ENCODE measurements around the gene MACROD2.

MACROD2 gene

GRCh38 chr20:16048876-16049275 lies 2053.6 kb downstream of the MACROD2 start:
- H3K4me3 Mint-ChIP-seq: no peak overlapping the region
- no peaks in the 10 kb centered on the region for H3K27me3 Mint-ChIP-seq
- no peaks in the 10 kb centered on the region for H3K9me3 Mint-ChIP-seq (ENCODE audit: low read depth)
- no peaks in the 10 kb centered on the region for H3K4me1 Mint-ChIP-seq (ENCODE audit: low read depth)
- no peak overlapping the region for H3K27ac Mint-ChIP-seq
- no peaks in the 10 kb centered on the region for H3K36me3 Mint-ChIP-seq

GRCh38 chr20:16049529-16050093 lies 2054.3 kb downstream of the MACROD2 start:
- Mint-ChIP-seq H3K27me3 (no peaks in the 10 kb centered on the region), H3K4me3 (no peak overlapping the region), H3K9me3 (ENCODE audit: low read depth) (no peaks in the 10 kb centered on the region), H3K4me1 (ENCODE audit: low read depth) (no peaks in the 10 kb centered on the region), H3K27ac (no peak overlapping the region), H3K36me3 (no peaks in the 10 kb centered on the region)

GRCh38 chr20:16050366-16050765 lies 2055.1 kb downstream of the MACROD2 start:
- Mint-ChIP-seq H3K36me3 (no peaks in the 10 kb centered on the region), H3K27me3 (no peaks in the 10 kb centered on the region), H3K27ac (no peak overlapping the region), H3K4me1 (ENCODE audit: low read depth) (no peaks in the 10 kb centered on the region), H3K4me3 (no peak overlapping the region), H3K9me3 (ENCODE audit: low read depth) (no peaks in the 10 kb centered on the region)

GRCh38 chr20:16051968-16052367 lies 2056.7 kb downstream of the MACROD2 start:
- no peaks in the 10 kb centered on the region for H3K27me3 Mint-ChIP-seq
- H3K9me3 Mint-ChIP-seq (ENCODE audit: low read depth): no peaks in the 10 kb centered on the region
- no peaks in the 10 kb centered on the region for H3K4me1 Mint-ChIP-seq (ENCODE audit: low read depth)
- no peak overlapping the region for H3K4me3 Mint-ChIP-seq
- no peak overlapping the region for H3K27ac Mint-ChIP-seq
- H3K36me3 Mint-ChIP-seq: no peaks in the 10 kb centered on the region

- H3K4me3 Mint-ChIP-seq: no peak overlapping the region
- H3K4me1 Mint-ChIP-seq (ENCODE audit: low read depth): no peaks in the 10 kb centered on the region
- H3K27ac Mint-ChIP-seq: no peak overlapping the region
- no peaks in the 10 kb centered on the region for H3K9me3 Mint-ChIP-seq (ENCODE audit: low read depth)
- H3K27me3 Mint-ChIP-seq: no peaks in the 10 kb centered on the region
- no peaks in the 10 kb centered on the region for H3K36me3 Mint-ChIP-seq
Observed at GRCh38 chr20:16052456-16052855, 2057.1 kb downstream of the MACROD2 start.

- no peaks in the 10 kb centered on the region for H3K9me3 Mint-ChIP-seq (ENCODE audit: low read depth)
- H3K27me3 Mint-ChIP-seq: peaks cover 2% of the 10 kb centered on the region
- H3K4me1 Mint-ChIP-seq (ENCODE audit: low read depth): no peaks in the 10 kb centered on the region
- H3K27ac Mint-ChIP-seq: no peak overlapping the region
- H3K36me3 Mint-ChIP-seq: no peaks in the 10 kb centered on the region
- H3K4me3 Mint-ChIP-seq: no peak overlapping the region
Observed at GRCh38 chr20:16054985-16055384, 2059.7 kb downstream of the MACROD2 start.

- Mint-ChIP-seq H3K4me1 (ENCODE audit: low read depth) (no peaks in the 10 kb centered on the region), H3K9me3 (ENCODE audit: low read depth) (no peaks in the 10 kb centered on the region), H3K27me3 (peaks cover 2% of the 10 kb centered on the region), H3K4me3 (no peak overlapping the region), H3K27ac (no peak overlapping the region), H3K36me3 (no peaks in the 10 kb centered on the region)
Observed at GRCh38 chr20:16057651-16058050, 2062.3 kb downstream of the MACROD2 start.

GRCh38 chr20:16058268-16058667 lies 2063.0 kb downstream of the MACROD2 start:
- no peaks in the 10 kb centered on the region for H3K36me3 Mint-ChIP-seq
- no peak overlapping the region for H3K27ac Mint-ChIP-seq
- no peaks in the 10 kb centered on the region for H3K9me3 Mint-ChIP-seq (ENCODE audit: low read depth)
- H3K4me1 Mint-ChIP-seq (ENCODE audit: low read depth): no peaks in the 10 kb centered on the region
- peaks cover 2% of the 10 kb centered on the region for H3K27me3 Mint-ChIP-seq
- no peak overlapping the region for H3K4me3 Mint-ChIP-seq

GRCh38 chr20:16059841-16060240 lies 2064.5 kb downstream of the MACROD2 start:
- Mint-ChIP-seq H3K27me3 (peaks cover 2% of the 10 kb centered on the region), H3K4me1 (ENCODE audit: low read depth) (no peaks in the 10 kb centered on the region), H3K9me3 (ENCODE audit: low read depth) (no peaks in the 10 kb centered on the region), H3K36me3 (no peaks in the 10 kb centered on the region), H3K4me3 (no peak overlapping the region), H3K27ac (no peak overlapping the region)

- H3K27me3 Mint-ChIP-seq: peaks cover 2% of the 10 kb centered on the region
- H3K4me3 Mint-ChIP-seq: no peak overlapping the region
- H3K36me3 Mint-ChIP-seq: no peaks in the 10 kb centered on the region
- H3K4me1 Mint-ChIP-seq (ENCODE audit: low read depth): no peaks in the 10 kb centered on the region
- no peak overlapping the region for H3K27ac Mint-ChIP-seq
- no peaks in the 10 kb centered on the region for H3K9me3 Mint-ChIP-seq (ENCODE audit: low read depth)
Observed at GRCh38 chr20:16061351-16061750, 2066.0 kb downstream of the MACROD2 start.

GRCh38 chr20:16062661-16063581 lies 2067.6 kb downstream of the MACROD2 start:
- no peak overlapping the region for H3K4me3 Mint-ChIP-seq
- no peak overlapping the region for H3K27ac Mint-ChIP-seq
- no peaks in the 10 kb centered on the region for H3K9me3 Mint-ChIP-seq (ENCODE audit: low read depth)
- peaks cover 2% of the 10 kb centered on the region for H3K27me3 Mint-ChIP-seq
- no peaks in the 10 kb centered on the region for H3K4me1 Mint-ChIP-seq (ENCODE audit: low read depth)
- H3K36me3 Mint-ChIP-seq: no peaks in the 10 kb centered on the region

- Mint-ChIP-seq H3K4me1 (ENCODE audit: low read depth) (no peaks in the 10 kb centered on the region), H3K9me3 (ENCODE audit: low read depth) (no peaks in the 10 kb centered on the region), H3K36me3 (no peaks in the 10 kb centered on the region), H3K4me3 (no peak overlapping the region), H3K27me3 (peaks cover 2% of the 10 kb centered on the region), H3K27ac (no peak overlapping the region)
Observed at GRCh38 chr20:16063881-16064280, 2068.6 kb downstream of the MACROD2 start.

- H3K9me3 Mint-ChIP-seq (ENCODE audit: low read depth): peaks cover 6% of the 10 kb centered on the region
- no peak overlapping the region for H3K27ac Mint-ChIP-seq
- no peaks in the 10 kb centered on the region for H3K36me3 Mint-ChIP-seq
- no peaks in the 10 kb centered on the region for H3K4me1 Mint-ChIP-seq (ENCODE audit: low read depth)
- H3K27me3 Mint-ChIP-seq: no peaks in the 10 kb centered on the region
- H3K4me3 Mint-ChIP-seq: no peak overlapping the region
Observed at GRCh38 chr20:16064989-16065707, 2069.8 kb downstream of the MACROD2 start.

- no peak overlapping the region for H3K27ac Mint-ChIP-seq
- H3K36me3 Mint-ChIP-seq: no peaks in the 10 kb centered on the region
- no peak overlapping the region for H3K4me3 Mint-ChIP-seq
- no peaks in the 10 kb centered on the region for H3K4me1 Mint-ChIP-seq (ENCODE audit: low read depth)
- no peaks in the 10 kb centered on the region for H3K27me3 Mint-ChIP-seq
- peaks cover 6% of the 10 kb centered on the region for H3K9me3 Mint-ChIP-seq (ENCODE audit: low read depth)
Observed at GRCh38 chr20:16066571-16066970, 2071.3 kb downstream of the MACROD2 start.

- H3K27ac Mint-ChIP-seq: no peak overlapping the region
- H3K4me1 Mint-ChIP-seq (ENCODE audit: low read depth): no peaks in the 10 kb centered on the region
- H3K9me3 Mint-ChIP-seq (ENCODE audit: low read depth): peaks cover 6% of the 10 kb centered on the region
- no peaks in the 10 kb centered on the region for H3K27me3 Mint-ChIP-seq
- no peak overlapping the region for H3K4me3 Mint-ChIP-seq
- H3K36me3 Mint-ChIP-seq: no peaks in the 10 kb centered on the region
Observed at GRCh38 chr20:16069389-16070010, 2074.2 kb downstream of the MACROD2 start.
